LNCAP (cell line): ENCODE data around the gene HDAC7.

ENCODE experiments used
- CTCF ChIP-seq: fragments of 450-650 bp; IDR thresholded peaks from 2 replicates; pipeline ENCODE4 v1.5.1; 2017; ENCODE audit warnings: mild to moderate bottlenecking

HDAC7 gene

GRCh38 chr12:47785036-47785886 lies 34.4 kb downstream of the HDAC7 start:
- no peak for TF ChIP-seq CTCF

- no peak for TF ChIP-seq CTCF
Measured at GRCh38 chr12:47783821-47784819, 35.6 kb downstream of the HDAC7 start.

- no peak for TF ChIP-seq CTCF
Measured at GRCh38 chr12:47783024-47783755, 36.5 kb downstream of the HDAC7 start.

GRCh38 chr12:47782372-47782770 lies 37.3 kb downstream of the HDAC7 start:
- TF ChIP-seq CTCF: no peak

- no peak for TF ChIP-seq CTCF
Measured at GRCh38 chr12:47781479-47782371, 38.0 kb downstream of the HDAC7 start.

- no peak for TF ChIP-seq CTCF
Measured at GRCh38 chr12:47779943-47780504, 39.7 kb downstream of the HDAC7 start.
